ENCODE results near the gene FCHSD2.

- TF ChIP-seq BORCS8-MEF2B (CRISPR knock-in tag; IDR thresholded peaks at IDR 0.05), result no peak
- TF ChIP-seq, protein P1, sequence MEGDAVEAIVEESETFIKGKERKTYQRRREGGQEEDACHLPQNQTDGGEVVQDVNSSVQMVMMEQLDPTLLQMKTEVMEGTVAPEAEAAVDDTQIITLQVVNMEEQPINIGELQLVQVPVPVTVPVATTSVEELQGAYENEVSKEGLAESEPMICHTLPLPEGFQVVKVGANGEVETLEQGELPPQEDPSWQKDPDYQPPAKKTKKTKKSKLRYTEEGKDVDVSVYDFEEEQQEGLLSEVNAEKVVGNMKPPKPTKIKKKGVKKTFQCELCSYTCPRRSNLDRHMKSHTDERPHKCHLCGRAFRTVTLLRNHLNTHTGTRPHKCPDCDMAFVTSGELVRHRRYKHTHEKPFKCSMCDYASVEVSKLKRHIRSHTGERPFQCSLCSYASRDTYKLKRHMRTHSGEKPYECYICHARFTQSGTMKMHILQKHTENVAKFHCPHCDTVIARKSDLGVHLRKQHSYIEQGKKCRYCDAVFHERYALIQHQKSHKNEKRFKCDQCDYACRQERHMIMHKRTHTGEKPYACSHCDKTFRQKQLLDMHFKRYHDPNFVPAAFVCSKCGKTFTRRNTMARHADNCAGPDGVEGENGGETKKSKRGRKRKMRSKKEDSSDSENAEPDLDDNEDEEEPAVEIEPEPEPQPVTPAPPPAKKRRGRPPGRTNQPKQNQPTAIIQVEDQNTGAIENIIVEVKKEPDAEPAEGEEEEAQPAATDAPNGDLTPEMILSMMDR (CRISPR knock-in tag; IDR thresholded peaks at IDR 0.05), result no peak
Observed at GRCh38 chr11:72833083-72833733, 308.9 kb downstream of the FCHSD2 start.
